Lower leg skin (tissue), 3 donors: ENCODE data around the gene OR6C65.
"Not testable (repeated sequence)": the region's sequence is repeated elsewhere in the genome, so short reads cannot be mapped to it uniquely, and the experiment has no call there.

ENCODE experiments used
- CTCF ChIP-seq, 3 donors: fragments of 450-650 bp; IDR thresholded peaks; one replicate each; pipeline ENCODE4 v1.5.1; 2016; ENCODE audit warnings: antibody characterized with exemption in 3 of 3, mild to moderate bottlenecking in 3 of 3, moderate library complexity in 2 of 3
- POLR2A ChIP-seq, 2 donors: fragments of 450-650 bp; IDR thresholded peaks; one replicate each; pipeline ENCODE4 v1.6.1; 2016 to 2017; ENCODE audit warnings: antibody characterized with exemption in 2 of 2, mild to moderate bottlenecking in 1 of 2, moderate library complexity in 1 of 2

GRCh38 chr12:55413498-55414388 lies 13.4 kb downstream of the OR6C65 start:
- TF ChIP-seq POLR2A, CTCF (IDR thresholded peaks at IDR 0.05): not testable (repeated sequence)
